ENCODE measurements around the gene PLOD2.

DNA sequence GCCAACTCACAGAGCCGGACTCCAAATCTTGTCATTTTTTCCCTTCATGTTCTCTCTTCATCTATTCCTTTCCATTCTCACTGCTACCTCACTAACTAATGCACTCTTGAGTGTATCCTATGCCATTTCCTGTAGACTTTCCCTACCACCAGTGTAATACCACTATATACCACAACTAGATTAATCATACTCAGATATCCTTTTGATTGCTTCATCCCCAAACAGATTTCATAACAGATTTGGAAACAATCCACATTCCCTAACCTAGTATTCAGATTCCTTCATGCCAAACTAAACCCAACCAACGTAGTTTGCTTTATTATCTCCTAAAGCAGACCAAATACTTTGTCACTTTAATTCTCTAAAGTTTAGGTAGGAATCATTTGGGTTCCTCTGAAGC, 2.6 kb upstream of the PLOD2 start:
- TF ChIP-seq, protein P1, sequence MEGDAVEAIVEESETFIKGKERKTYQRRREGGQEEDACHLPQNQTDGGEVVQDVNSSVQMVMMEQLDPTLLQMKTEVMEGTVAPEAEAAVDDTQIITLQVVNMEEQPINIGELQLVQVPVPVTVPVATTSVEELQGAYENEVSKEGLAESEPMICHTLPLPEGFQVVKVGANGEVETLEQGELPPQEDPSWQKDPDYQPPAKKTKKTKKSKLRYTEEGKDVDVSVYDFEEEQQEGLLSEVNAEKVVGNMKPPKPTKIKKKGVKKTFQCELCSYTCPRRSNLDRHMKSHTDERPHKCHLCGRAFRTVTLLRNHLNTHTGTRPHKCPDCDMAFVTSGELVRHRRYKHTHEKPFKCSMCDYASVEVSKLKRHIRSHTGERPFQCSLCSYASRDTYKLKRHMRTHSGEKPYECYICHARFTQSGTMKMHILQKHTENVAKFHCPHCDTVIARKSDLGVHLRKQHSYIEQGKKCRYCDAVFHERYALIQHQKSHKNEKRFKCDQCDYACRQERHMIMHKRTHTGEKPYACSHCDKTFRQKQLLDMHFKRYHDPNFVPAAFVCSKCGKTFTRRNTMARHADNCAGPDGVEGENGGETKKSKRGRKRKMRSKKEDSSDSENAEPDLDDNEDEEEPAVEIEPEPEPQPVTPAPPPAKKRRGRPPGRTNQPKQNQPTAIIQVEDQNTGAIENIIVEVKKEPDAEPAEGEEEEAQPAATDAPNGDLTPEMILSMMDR (optimal IDR thresholded peaks at IDR 0.05 in 1 of 3, IDR thresholded peaks at IDR 0.05 in 1 of 3, conservative IDR thresholded peaks at IDR 0.05 in 1 of 3; ENCODE audit: extremely low read depth in 1 of 3, insufficient read depth in 2 of 3, low read length in 3 of 3): peak in 2 of 3 experiments; percentile 12 to 41
- no peak for TF ChIP-seq EZH2 (IDR thresholded peaks at IDR 0.05; ENCODE audit: low read length)
